Heart right ventricle (tissue), 16 donors: ENCODE measurements around the gene GPR62. TPM values are rescaled to one million over a fixed set of nuclear protein-coding genes. Genes with fewer than 3 reads are reported as not detected.

ENCODE experiments used
- ATAC-seq, 8 donors: fragments of 200-7000 bp; cut with Tn5 transposase; one replicate each; pipeline ENCODE4 v1.9.1; 2020; ENCODE audit warnings: mild to moderate bottlenecking in 8 of 8, moderate library complexity in 8 of 8, moderate number of reproducible peaks in 1 of 8
- DNase-seq, 2 donors: peaks; one replicate each; pipeline ENCODE4 v3.0.0-alpha.2; 2020
- H3K27ac ChIP-seq, 10 donors: fragments of 200-600 bp; sonication (generic) in 2 of 10; one replicate each; pipeline versions ENCODE4 v1.5.0 to v1.8.0; 2020 to 2022; ENCODE audit warnings: mild to moderate bottlenecking in 3 of 10
- H3K27me3 ChIP-seq, 7 donors: fragments of 200-600 bp; one replicate each; pipeline ENCODE4 v1.8.0; 2021 to 2022; ENCODE audit warnings: mild to moderate bottlenecking in 2 of 7
- H3K36me3 ChIP-seq, 9 donors: fragments of 200-600 bp; sonication (generic) in 1 of 9; one replicate each; pipeline versions ENCODE4 v1.5.0 to v1.8.0; 2020 to 2022; ENCODE audit warnings: mild to moderate bottlenecking in 2 of 9
- H3K4me1 ChIP-seq, 9 donors: fragments of 200-600 bp; sonication (generic) in 1 of 9; one replicate each; pipeline versions ENCODE4 v1.5.0 to v1.8.0; 2020 to 2022; ENCODE audit warnings: mild to moderate bottlenecking in 4 of 9
- H3K4me3 ChIP-seq, 10 donors: fragments of 200-600 bp; sonication (generic) in 2 of 10; one replicate each; pipeline versions ENCODE4 v1.5.0 to v1.8.0; 2020 to 2022; ENCODE audit warnings: mild to moderate bottlenecking in 7 of 10, moderate library complexity in 2 of 10
- H3K9me3 ChIP-seq, 11 donors: fragments of 200-600 bp in 10 of 11; sonication (generic) in 2 of 11; one replicate each; pipeline versions ENCODE4 v1.5.0 to v1.8.0; 2013 to 2022; ENCODE audit warnings: mild to moderate bottlenecking in 2 of 11, control low read depth in 1 of 11, moderate library complexity in 1 of 11
- WGBS, 2 donors: extraction: QIAGEN DNeasy Blood & Tissue Kit; methylation state at CpG; one replicate each; pipeline ENCODE4 v1.1.7; 2013; ENCODE audit warnings: inconsistent platforms in 1 of 2; 5-methylcytosine and 5-hydroxymethylcytosine counted together
- intact Hi-C, 10 donors: fragments of 100-400 bp; cut with DNase I; formaldehyde crosslinking; loops; one replicate each; pipeline versions ENCODE4 v1.11.1 to v1.14.2; 2022
- polyA plus RNA-seq, 2 donors: library from polyadenylated mRNA; stranded (reverse); fragments of 200-250 nt; gene quantifications; one replicate each; pipeline ENCODE4 v1.2.3, GENCODE V29; 2013
- total RNA-seq, 10 donors: library from RNA; stranded (reverse); fragmentation: NEBNext Ultra II Directional in 3 of 10; extraction: Animal tissue kit (Norgen Biotek cat#: 25700) in 3 of 10; gene quantifications; one replicate each; pipeline versions ENCODE4 v1.2.1 to v1.2.4, GENCODE V29; 2021 to 2023
- TF ChIP-seq, protein P1 (sequence below), 9 donors: fragments of 200-600 bp; sonication (generic) in 2 of 9; IDR thresholded peaks; one replicate each; pipeline versions ENCODE4 v1.5.0 to v1.8.0; 2021 to 2022; ENCODE audit warnings: antibody characterized with exemption in 9 of 9, mild to moderate bottlenecking in 5 of 9, moderate library complexity in 1 of 9
- donor health status: Arrhythmogenic right ventricular cardiomyopathy.
- donor health status: ischemic (EF 13 %, LVEDD 7.1; RV severe dilation, severe dysfunction).
- donor health status: healthy with polysubstance abuse.
- donor health status: DM: no; HTN: yes; CAD: no.
- donor health status: DM: no; HTN: no; CAD: no.
- donor health status: ischemic (EF 25% LVEDD 6.9; RV normal size, moderate dysfunction).
- donor health status: ischemic (EF 25% LVEDD 5.7; RV mildly dilated, moderate dysfunction).
- donor health status: healthy.
- donor health status: DM: yes; HTN: yes; CAD: no.
- donor health status: Ischemic cardiomyopathy.
- donor health status: ischemic (EF 35%, LVEDD 5.7; RV mildly dilated, moderate dysfunction).
- donor health status: nonischemic (EF 11% LVEDD 7.7; RV severe dilation, severe dysfunction).
- donor health status: DM: yes; HTN: yes; CAD: no.
- donor health status: PGD.
- donor health status: ischemic (EF 29% LVEDD 5.4; RV normal size, mild dysfunction).
- donor health status: nonischemic (EF 23%, LVEDD 6.1; RV moderate dilation, normal function).

GPR62 gene
- total and polyA plus RNA-seq, 12 donors, result 0.01 to 0.38 (median 0.18) TPM; not detected in 2

DNA sequence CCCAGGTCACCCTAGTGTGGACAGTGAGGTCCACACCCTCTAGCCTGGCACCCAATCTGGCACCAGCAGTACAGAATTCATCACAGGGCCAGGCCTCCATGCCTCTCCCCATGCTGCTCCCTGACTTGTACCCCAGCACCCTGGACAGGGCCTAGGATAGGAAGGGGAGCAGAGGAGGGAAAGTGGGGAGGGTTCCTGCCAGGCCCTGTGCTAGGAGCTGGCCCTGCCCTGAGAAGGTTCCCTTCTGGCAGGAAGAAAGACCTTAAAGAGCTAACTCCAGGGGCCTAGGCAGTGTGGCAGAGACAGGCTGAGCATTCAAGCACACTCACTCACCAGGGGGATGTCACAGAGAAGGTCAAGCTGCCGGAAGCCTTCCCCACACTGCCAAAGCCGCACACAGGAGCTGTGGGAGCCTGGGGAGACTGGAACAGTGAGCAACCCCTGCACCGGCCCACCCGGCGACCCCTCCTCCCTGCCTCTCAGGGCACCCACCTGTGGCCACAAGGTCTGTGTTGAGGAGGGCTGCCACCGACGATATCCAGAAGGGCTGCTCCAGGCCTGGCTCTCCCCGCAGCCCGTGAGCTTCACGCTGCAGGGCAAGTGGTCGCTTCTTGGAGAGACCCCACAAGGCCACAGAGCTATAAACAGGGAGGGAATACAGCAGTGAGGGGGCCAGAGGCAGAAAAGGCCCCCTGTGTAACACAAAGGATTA is 20.9 kb upstream of the GPR62 start:
- TF ChIP-seq, protein P1, sequence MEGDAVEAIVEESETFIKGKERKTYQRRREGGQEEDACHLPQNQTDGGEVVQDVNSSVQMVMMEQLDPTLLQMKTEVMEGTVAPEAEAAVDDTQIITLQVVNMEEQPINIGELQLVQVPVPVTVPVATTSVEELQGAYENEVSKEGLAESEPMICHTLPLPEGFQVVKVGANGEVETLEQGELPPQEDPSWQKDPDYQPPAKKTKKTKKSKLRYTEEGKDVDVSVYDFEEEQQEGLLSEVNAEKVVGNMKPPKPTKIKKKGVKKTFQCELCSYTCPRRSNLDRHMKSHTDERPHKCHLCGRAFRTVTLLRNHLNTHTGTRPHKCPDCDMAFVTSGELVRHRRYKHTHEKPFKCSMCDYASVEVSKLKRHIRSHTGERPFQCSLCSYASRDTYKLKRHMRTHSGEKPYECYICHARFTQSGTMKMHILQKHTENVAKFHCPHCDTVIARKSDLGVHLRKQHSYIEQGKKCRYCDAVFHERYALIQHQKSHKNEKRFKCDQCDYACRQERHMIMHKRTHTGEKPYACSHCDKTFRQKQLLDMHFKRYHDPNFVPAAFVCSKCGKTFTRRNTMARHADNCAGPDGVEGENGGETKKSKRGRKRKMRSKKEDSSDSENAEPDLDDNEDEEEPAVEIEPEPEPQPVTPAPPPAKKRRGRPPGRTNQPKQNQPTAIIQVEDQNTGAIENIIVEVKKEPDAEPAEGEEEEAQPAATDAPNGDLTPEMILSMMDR (IDR thresholded peaks at IDR 0.05), result no peak
- Histone ChIP-seq H3K4me1 (no peaks in the 10 kb centered on the region), H3K9me3 (no peaks in the 10 kb centered on the region), H3K36me3 (peaks cover 0 to 77% (median 36%) of the 10 kb centered on the region in 9 donors), H3K27ac (no peak overlapping the region), H3K4me3 (no peak overlapping the region), H3K27me3 (no peaks in the 10 kb centered on the region)
- intact Hi-C loops, result no loop called here
- ATAC-seq (no peak), DNase-seq (no peak)
- 92 to 94% methylated on average over 11 of the region's 11 CpGs for WGBS, 2 donors

DNA sequence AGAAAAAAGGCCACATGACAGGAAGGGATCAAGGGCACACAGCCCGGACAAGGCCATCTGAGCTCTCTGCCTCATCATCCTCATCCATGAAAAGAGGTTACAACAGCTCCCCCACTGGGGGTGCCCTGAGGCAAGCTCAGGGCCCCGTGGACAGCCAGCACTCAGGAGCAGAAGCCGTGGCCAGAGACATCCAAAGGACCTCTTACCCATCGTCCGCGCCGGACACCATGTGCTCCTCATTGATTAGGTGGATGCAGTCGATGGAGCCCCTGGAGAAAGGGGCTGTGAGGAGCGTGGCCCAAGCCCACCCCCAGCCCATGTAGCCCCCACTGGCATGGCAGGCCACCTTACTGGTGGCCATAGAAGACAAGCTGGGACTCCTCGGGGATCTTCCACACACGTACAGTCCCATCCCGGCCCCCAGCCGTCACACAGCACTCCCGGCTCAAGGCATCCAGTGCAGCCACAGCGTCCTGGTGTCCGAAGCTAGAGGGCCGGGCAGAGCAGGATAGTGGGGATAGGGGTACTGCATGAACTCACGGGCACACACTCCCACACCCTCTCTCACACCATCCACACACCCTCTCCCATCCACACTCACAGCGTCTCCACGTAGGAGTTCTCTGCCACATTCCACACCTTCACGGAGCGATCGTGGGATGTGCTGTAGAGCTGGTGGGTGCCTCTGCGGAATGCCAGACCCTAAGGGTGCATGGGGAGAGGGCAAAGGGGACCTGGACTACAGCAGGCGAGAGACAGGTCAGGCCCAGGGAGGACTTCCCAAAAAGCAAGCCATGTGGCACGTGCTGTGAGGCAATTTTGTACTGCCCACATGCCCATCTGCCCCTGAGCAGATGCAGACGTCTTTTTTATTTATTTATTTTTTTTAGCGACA is 19.9 kb upstream of the GPR62 start:
- ATAC-seq (no peak), DNase-seq (no peak)
- Histone ChIP-seq H3K27me3 (no peaks in the 10 kb centered on the region), H3K36me3 (peaks cover 0 to 86% (median 36%) of the 10 kb centered on the region in 9 donors), H3K9me3 (no peaks in the 10 kb centered on the region), H3K4me3 (no peak overlapping the region), H3K4me1 (peaks cover 0 to 7% (median 2%) of the 10 kb centered on the region in 9 donors), H3K27ac (no peak overlapping the region)
- intact Hi-C loops, result no loop called here
- TF ChIP-seq, protein P1 (IDR thresholded peaks at IDR 0.05), result no peak
- whole genome bisulfite sequencing, 2 donors, result 93 to 94% methylated on average over 28 of the region's 28 CpGs

DNA sequence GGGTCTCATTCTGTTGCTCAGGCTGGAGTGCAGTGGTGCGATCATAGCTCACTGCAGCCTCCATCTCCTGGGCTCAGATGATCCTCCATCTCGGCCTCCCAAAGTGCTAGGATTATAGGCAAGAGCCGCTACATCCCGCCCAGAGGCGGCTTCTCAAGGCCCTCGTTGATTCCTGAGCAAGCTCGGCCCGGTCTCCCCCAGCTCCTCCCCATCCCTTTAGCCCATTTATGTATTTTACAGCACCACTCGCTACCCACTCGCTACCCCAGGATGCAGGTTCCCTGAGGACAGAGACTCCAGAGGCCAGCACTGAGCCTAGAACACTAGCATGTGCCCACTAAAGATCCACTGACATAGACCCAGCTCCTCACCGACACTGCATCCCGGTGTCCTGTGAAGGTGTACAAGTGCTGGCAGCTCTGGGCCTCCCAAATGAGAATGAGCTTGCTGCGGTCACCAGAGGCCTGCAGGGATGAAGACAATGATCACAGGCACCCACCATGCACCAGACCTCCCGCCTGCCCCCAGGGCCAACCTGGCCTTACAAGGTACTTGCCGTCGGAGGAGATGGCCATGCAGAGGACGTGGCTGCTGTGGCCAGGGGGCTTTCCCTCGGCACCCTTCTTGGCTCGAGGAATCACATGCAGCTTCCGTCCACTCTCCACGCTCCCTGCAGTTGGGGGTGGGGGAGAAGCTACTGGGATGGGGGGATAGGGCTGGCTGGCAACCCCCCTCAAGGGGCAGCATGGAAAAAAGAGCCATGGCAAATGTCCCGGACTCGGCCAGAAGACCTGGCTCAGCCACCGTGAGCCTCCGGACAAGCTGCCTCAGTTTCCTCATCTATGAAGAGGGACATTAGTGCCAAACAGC is 19.1 kb upstream of the GPR62 start:
- no peaks in the 10 kb centered on the region for H3K27me3 ChIP-seq
- WGBS, 2 donors, result 96 to 97% methylated on average over 25 of the region's 25 CpGs
- intact Hi-C loops, result no loop called here
- H3K9me3 ChIP-seq, result no peaks in the 10 kb centered on the region
- H3K4me1 ChIP-seq, result peaks cover 3 to 16% (median 11%) of the 10 kb centered on the region in 9 donors
- H3K4me3 ChIP-seq, result no peak overlapping the region
- TF ChIP-seq, protein P1 (IDR thresholded peaks at IDR 0.05), result no peak
- no peak for ATAC-seq
- no peak overlapping the region for H3K27ac ChIP-seq
- DNase-seq, result no peak
- H3K36me3 ChIP-seq, result peaks cover 0 to 83% (median 36%) of the 10 kb centered on the region in 9 donors

DNA sequence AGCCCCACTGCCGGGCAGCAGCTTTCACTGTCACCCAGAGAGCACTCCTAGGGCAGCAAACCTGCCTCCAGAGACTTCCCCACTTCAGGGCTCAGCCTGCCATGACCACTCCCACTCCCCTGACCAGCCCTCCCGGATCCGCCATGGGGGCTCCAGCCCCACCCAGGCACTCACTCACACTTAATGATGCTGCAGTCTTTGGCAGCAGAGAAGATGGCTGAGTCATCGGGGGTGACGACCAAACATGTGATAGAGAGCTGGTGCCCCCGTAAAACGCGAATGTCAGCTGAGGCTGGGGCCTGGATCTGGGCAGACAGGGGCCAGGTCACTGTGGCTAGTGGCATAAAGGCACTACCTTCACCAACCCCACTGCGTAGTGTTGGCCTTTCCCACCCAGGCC is 18.2 kb upstream of the GPR62 start:
- ATAC-seq, result no peak

More for the DNA sequence above, 18.2 kb upstream of the GPR62 start:
- 86 to 87% methylated on average over 9 of the region's 9 CpGs for WGBS, 2 donors
- TF ChIP-seq, protein P1 (IDR thresholded peaks at IDR 0.05), result no peak
- Histone ChIP-seq H3K36me3 (peaks cover 0 to 79% (median 36%) of the 10 kb centered on the region in 9 donors), H3K27me3 (no peaks in the 10 kb centered on the region), H3K9me3 (no peaks in the 10 kb centered on the region), H3K4me1 (peaks cover 3 to 20% (median 15%) of the 10 kb centered on the region in 9 donors), H3K4me3 (no peak overlapping the region), H3K27ac (no peak overlapping the region)
- DNase-seq, result no peak
- intact Hi-C loops, result no loop called here
